K562 (cell line): ENCODE measurements around the gene MMRN1. TPM values are rescaled to one million over a fixed set of nuclear protein-coding genes. Genes with fewer than 3 reads are reported as not detected.

Experiments used
- ATAC-seq: fragments of 200-7000 bp; cut with Tn5 transposase; 3 replicates; pipeline ENCODE4 v1.9.1; 2020; ENCODE audit warnings: moderate library complexity
- BruUV-seq: library from RNA; stranded (reverse); fragments of 400-500 nt; replicated peaks from 2 replicates; lab custom pipeline; 2021; lab: Mats Ljungman, UMichigan
- CTCF ChIA-PET: fragments of 300-600 bp; formaldehyde crosslinking; extraction: SDS; loops from one replicate; lab custom pipeline; 2021; ENCODE audit warnings: low intra/inter-chr PET ratio; lab: Yijun Ruan, JAX
- POLR2A ChIA-PET: fragments of 300-600, 350-650 bp; sonication (Branson Sonifier 250); formaldehyde crosslinking; extraction: SDS; loops from one replicate; lab custom pipeline; 2021; ENCODE audit warnings: antibody characterized with exemption, inconsistent platforms; lab: Yijun Ruan, JAX
- DNase-seq, 4 experiments: peaks; one replicate each; pipeline versions ENCODE4 v3.0.0 to v3.0.0-alpha.2; 2011 to 2018; ENCODE audit warnings: low spot score in 3 of 4, mixed read lengths in 3 of 4; ENCODE audit errors: extremely low read depth in 1 of 4
- FAIRE-seq: peaks from 2 replicates; lab custom pipeline; 2011; peaks lifted over from hg19 to GRCh38; lab: Jason Lieb, UNC
- H2AFZ ChIP-seq: 2 replicates; pipeline ENCODE4 v1.6.0; 2011; ENCODE audit warnings: low read depth, low read length, control low read depth, inconsistent platforms
- H3K27ac ChIP-seq: fragments of 200-600 bp; 3 replicates; pipeline ENCODE4 v1.8.0; 2011; ENCODE audit warnings: low read depth, mild to moderate bottlenecking, control low read depth, inconsistent platforms, low read length, moderate library complexity, mixed read lengths; ENCODE audit errors: extremely low read depth
- H3K27me3 ChIP-seq, 2 experiments: fragments of 300-600 bp in 1 of 2; 2 replicates in 1 of 2; 3 replicates in 1 of 2; pipeline versions ENCODE4 v1.6.0 to v1.8.0; 2011; ENCODE audit warnings: inconsistent platforms in 2 of 2, low read length in 2 of 2, mild to moderate bottlenecking in 1 of 2, mixed read lengths in 1 of 2, moderate library complexity in 1 of 2; ENCODE audit not compliant: control insufficient read depth in 2 of 2, insufficient read depth in 2 of 2
- H3K36me3 ChIP-seq: fragments of 300-600 bp; 3 replicates; pipeline ENCODE4 v1.8.0; 2011; ENCODE audit warnings: mild to moderate bottlenecking, low read length, inconsistent platforms; ENCODE audit not compliant: control insufficient read depth, insufficient read depth
- H3K4me1 ChIP-seq, 2 experiments: fragments of 200-600 bp in 1 of 2; replicated peaks in 1 of 2; 2 replicates in 1 of 2; 3 replicates in 1 of 2; pipeline versions ENCODE4 v1.5.1 to v1.8.0; 2011; ENCODE audit warnings: inconsistent platforms in 2 of 2, low read length in 2 of 2, mild to moderate bottlenecking in 1 of 2, mixed read lengths in 1 of 2, moderate library complexity in 1 of 2; ENCODE audit not compliant: control insufficient read depth in 2 of 2, insufficient read depth in 2 of 2
- H3K4me2 ChIP-seq: 2 replicates; pipeline ENCODE4 v1.6.1; 2011; ENCODE audit warnings: low read length, control low read depth, inconsistent platforms, mixed read lengths; ENCODE audit not compliant: insufficient read depth
- H3K4me3 ChIP-seq: fragments of 200-600 bp; sonication (generic), shearing (Covaris generic); 2 replicates; pipeline ENCODE4 v1.5.1; 2016; ENCODE audit warnings: control low read depth, inconsistent platforms
- H3K79me2 ChIP-seq: fragments of 200-600 bp; 3 replicates; pipeline ENCODE4 v1.8.0; 2011; ENCODE audit warnings: low read length, inconsistent platforms; ENCODE audit not compliant: control insufficient read depth, insufficient read depth
- H3K9ac ChIP-seq, 2 experiments: 2 replicates each; pipeline versions ENCODE4 v1.6.0 to v1.6.1; 2011; ENCODE audit warnings: low read depth in 2 of 2, low read length in 2 of 2, control low read depth in 1 of 2, inconsistent platforms in 1 of 2, mild to moderate bottlenecking in 1 of 2, mixed read lengths in 1 of 2; ENCODE audit not compliant: insufficient read depth in 1 of 2
- H3K9me1 ChIP-seq: one replicate; pipeline ENCODE4 v1.6.0; 2011; ENCODE audit warnings: inconsistent platforms, mild to moderate bottlenecking, low read length, moderate library complexity; ENCODE audit not compliant: control insufficient read depth, insufficient read depth
- H3K9me3 ChIP-seq: replicated peaks from 2 replicates; pipeline ENCODE4 v1.5.1; 2011; ENCODE audit warnings: low read depth, low read length, inconsistent platforms; ENCODE audit not compliant: control insufficient read depth, insufficient read depth
- H4K20me1 ChIP-seq: replicated peaks from 2 replicates; pipeline ENCODE4 v1.6.1; 2011; ENCODE audit warnings: low read length, inconsistent platforms, mixed read lengths; ENCODE audit not compliant: control insufficient read depth, insufficient read depth
- ARID3B ChIP-seq: fragments of 250-450 bp; sonication (Bioruptor Pico); IDR thresholded peaks from 2 replicates; pipeline ENCODE4 v1.4.0; 2020; ENCODE audit warnings: borderline replicate concordance
- CCAR2 ChIP-seq: fragments of 200-400 bp; formaldehyde crosslinking; IDR thresholded peaks from 2 replicates; pipeline ENCODE4 v1.6.1; 2017; ENCODE audit warnings: mild to moderate bottlenecking, low read depth, low read length
- CHD1 ChIP-seq: fragments of 200-600 bp; sonication (generic); IDR thresholded peaks from one replicate; pipeline ENCODE4 v1.6.1; 2012; ENCODE audit warnings: mild to moderate bottlenecking, moderate library complexity, low read length, inconsistent platforms
- CHD2 ChIP-seq: IDR thresholded peaks from 2 replicates; pipeline ENCODE4 v1.6.1; 2011; ENCODE audit warnings: low read depth, low read length
- HDGF ChIP-seq: fragments of 450-650 bp; IDR thresholded peaks from 2 replicates; pipeline ENCODE4 v1.6.1; 2016
- HNRNPUL1 ChIP-seq: fragments of 200-400 bp; formaldehyde crosslinking; IDR thresholded peaks from 2 replicates; pipeline ENCODE4 v1.6.1; 2017; ENCODE audit warnings: low read length
- KAT2B ChIP-seq: IDR thresholded peaks from one replicate; pipeline ENCODE4 v1.6.1; 2012; ENCODE audit warnings: low read depth, mild to moderate bottlenecking, control low read depth, inconsistent platforms, low read length, moderate library complexity
- KDM1A ChIP-seq, 2 experiments: fragments of 450-650 bp; IDR thresholded peaks; 2 replicates each; pipeline ENCODE4 v1.6.1; 2016; ENCODE audit warnings: mild to moderate bottlenecking in 2 of 2
- KLF13 ChIP-seq: fragments of 450-650 bp; IDR thresholded peaks from 2 replicates; pipeline ENCODE4 v1.6.1; 2016; ENCODE audit warnings: missing genetic modification characterization, low read depth, mild to moderate bottlenecking, missing compliant biosample characterization, moderate library complexity, borderline replicate concordance
- MCM3 ChIP-seq: fragments of 450-650 bp; IDR thresholded peaks from 2 replicates; pipeline ENCODE4 v1.6.1; 2016
- RFX7 ChIP-seq: fragments of 250-450 bp; sonication (Bioruptor Pico); IDR thresholded peaks from 2 replicates; pipeline ENCODE4 v1.5.1; 2021; ENCODE audit warnings: mild to moderate bottlenecking
- TAF1 ChIP-seq: IDR thresholded peaks from 2 replicates; pipeline ENCODE4 v1.6.1; 2011; ENCODE audit warnings: mild to moderate bottlenecking, low read length, moderate library complexity; ENCODE audit not compliant: insufficient read depth, control insufficient read depth, severe bottlenecking; ENCODE audit errors: extremely low read depth
- TFAP4 ChIP-seq: sonication (generic); formaldehyde crosslinking; IDR thresholded peaks from 2 replicates; pipeline ENCODE4 v1.8.0; 2022; ENCODE audit warnings: missing genetic modification reagents, mild to moderate bottlenecking, moderate library complexity, borderline replicate concordance
- ZBTB11 ChIP-seq, 3 experiments: fragments of 200-800 bp in 1 of 3; fragments of 250-450 bp in 1 of 3; fragments of 450-650 bp in 1 of 3; sonication (Bioruptor Pico) in 1 of 3; sonication (Bioruptor generic) in 1 of 3; formaldehyde crosslinking in 1 of 3; IDR thresholded peaks; 2 replicates each; pipeline versions ENCODE4 v1.6.1 to v1.8.0; 2016 to 2022; ENCODE audit warnings: mild to moderate bottlenecking in 2 of 3, missing genetic modification characterization in 2 of 3, missing compliant biosample characterization in 1 of 3, moderate library complexity in 1 of 3
- ZSCAN29 ChIP-seq: fragments of 450-650 bp; IDR thresholded peaks from 2 replicates; pipeline ENCODE4 v1.6.1; 2017
- WGBS: fragments of 100-300 bp; shearing (Covaris generic); methylation state at CpG from one replicate; pipeline ENCODE4 v1.1.6; 2016; ENCODE audit warnings: low coverage, mixed read lengths; ENCODE audit not compliant: insufficient coverage; ENCODE audit errors: missing lambda C conversion rate; 5-methylcytosine and 5-hydroxymethylcytosine counted together
- in situ Hi-C: fragments of 300-500 bp; cut with MboI; formaldehyde crosslinking; loops from 4 replicates; pipeline ENCODE4 v1.15.0; 2018; ENCODE audit warnings: inconsistent platforms, mixed read lengths
- intact Hi-C: fragments of 100-400 bp; cut with micrococcal nuclease; formaldehyde crosslinking; loops from 2 replicates; pipeline ENCODE4 v1.14.2; 2022
- polyA plus RNA-seq, 8 experiments: library from polyadenylated mRNA; depleted of rRNA in 4 of 8; stranded (reverse) in 5 of 8; unstranded in 3 of 8; fragments of >200 nt; fragmentation: Nextera tagmentation in 2 of 8; fragmentation: Illumina TruSeq in 1 of 8; extraction: Ambion mirVana in 2 of 8; extraction: Trizol in 1 of 8; gene quantifications; 2 replicates each; pipeline versions ENCODE4 v1.2.1 to v1.2.3, GENCODE V29; 2011 to 2014; ENCODE audit warnings: inconsistent platforms in 1 of 8, missing spikeins in 1 of 8
- total RNA-seq, 7 experiments: library from RNA; depleted of rRNA in 6 of 7; stranded (reverse); fragments of >200 nt in 6 of 7; fragmentation: Illumina TruSeq in 2 of 7; extraction: Trizol in 2 of 7; gene quantifications; 2 replicates each; pipeline versions ENCODE4 v1.2.1 to v1.2.3, GENCODE V29; 2011 to 2021; ENCODE audit warnings: low replicate concordance in 1 of 7

The MMRN1 gene
- total and polyA plus RNA-seq, 9 of the 15 experiments (the other 6 are each of a cell fraction or from before 2014, with no cell fraction given), result 0.01 to 0.06 (median 0.02) TPM; not detected in 6

- in situ Hi-C loops, result no loop called here
- TF ChIP-seq ZSCAN29 (no peak), RFX7 (CRISPR knock-in tag) (no peak), KAT2B (no peak), TAF1 (no peak), ZBTB11 (CRISPR knock-in tag; IDR thresholded peaks at IDR 0.05) (no peak), KDM1A (IDR thresholded peaks at IDR 0.05) (no peak), TFAP4 (CRISPR knock-in tag) (no peak), HNRNPUL1 (no peak), CHD1 (no peak), MCM3 (no peak), HDGF (no peak), CHD2 (no peak), CCAR2 (no peak), ARID3B (no peak), KLF13 (tag) (no peak)
These were observed 20.2 kb downstream of the MMRN1 start for GRCh38 chr4:89914609-89915550.

More at GRCh38 chr4:89914609-89915550, 20.2 kb downstream of the MMRN1 start:
- 0% methylated on average over 1 of the region's 1 CpG for WGBS
- Histone ChIP-seq H4K20me1 (no peaks in the 10 kb centered on the region), H3K36me3 (no peaks in the 10 kb centered on the region), H3K27ac (no peak overlapping the region), H3K9ac (no peak overlapping the region), H2AFZ (no peak overlapping the region), H3K79me2 (no peaks in the 10 kb centered on the region), H3K4me1 (no peaks in the 10 kb centered on the region), H3K4me3 (no peak overlapping the region), H3K27me3 (no peaks in the 10 kb centered on the region), H3K9me1 (no peaks in the 10 kb centered on the region), H3K9me3 (no peaks in the 10 kb centered on the region), H3K4me2 (no peak overlapping the region)
- FAIRE-seq, result no peak
- DNase-seq, result no peak
- intact Hi-C loops, result no loop called here
- CTCF ChIA-PET, result no interaction called here
- ATAC-seq, result no peak
- BruUV-seq, result no TSS peak
- POLR2A ChIA-PET, result no interaction called here
